Prostate gland (tissue), 2 donors: ENCODE measurements around the gene BRICD5.

ENCODE experiments used
- CTCF ChIP-seq, 4 experiments: fragments of 200-600 bp in 2 of 4; fragments of 450-650 bp in 2 of 4; sonication (generic) in 2 of 4; IDR thresholded peaks; 1 replicate in 3 of 4; 2 replicates in 1 of 4; pipeline ENCODE4 v1.5.1; 2016 to 2019; ENCODE audit warnings: antibody characterized with exemption in 4 of 4, mild to moderate bottlenecking in 2 of 4, moderate library complexity in 2 of 4
- POLR2AphosphoS5 ChIP-seq: sonication (generic); formaldehyde crosslinking; IDR thresholded peaks from one replicate; pipeline ENCODE4 v1.6.1; 2017; ENCODE audit warnings: antibody characterized with exemption

- TF ChIP-seq CTCF (IDR thresholded peaks at IDR 0.05) = peak in 2 of 4 experiments; percentile 30 to 47
- peak; percentile 8 for TF ChIP-seq POLR2AphosphoS5
These were observed 13.4 kb upstream of the BRICD5 start for GRCh38 chr16:2223942-2224486.
